Panc1 (cell line): ENCODE data around the gene WNT3. TPM values are rescaled to one million over a fixed set of nuclear protein-coding genes. Genes with fewer than 3 reads are reported as not detected.

Experiments used
- ATAC-seq: fragments of 200-7000 bp; cut with Tn5 transposase; 2 replicates; pipeline ENCODE4 v1.9.1; 2020; ENCODE audit warnings: mild to moderate bottlenecking, moderate library complexity
- BruUV-seq: library from RNA; stranded (reverse); fragments of 400-500 nt; replicated peaks from 2 replicates; lab custom pipeline; 2021; lab: Mats Ljungman, UMichigan
- CTCF ChIA-PET: fragments of 300-600 bp; sonication (Branson Sonifier 250); formaldehyde crosslinking; loops from one replicate; lab custom pipeline; 2022; ENCODE audit warnings: antibody characterized with exemption; lab: Charles Lee
- POLR2A ChIA-PET: fragments of 300-600 bp; sonication (Branson Sonifier 250); formaldehyde crosslinking; loops from one replicate; lab custom pipeline; 2022; ENCODE audit warnings: antibody characterized with exemption; lab: Charles Lee
- DNase-seq: peaks from one replicate; pipeline ENCODE4 v3.0.0-alpha.2; 2010; ENCODE audit warnings: low read depth, low spot score
- H3K27ac ChIP-seq: 2 replicates; pipeline ENCODE4 v1.5.1; 2011; ENCODE audit warnings: mild to moderate bottlenecking, low read length, inconsistent platforms
- H3K27me3 ChIP-seq: fragments of 200-500 bp; sonication (Bioruptor generic); 2 replicates; pipeline ENCODE4 v1.6.0; 2014; ENCODE audit warnings: low read length, inconsistent platforms; ENCODE audit not compliant: control insufficient read depth, insufficient read depth
- H3K36me3 ChIP-seq: fragments of 200-500 bp; sonication (Bioruptor generic); 2 replicates; pipeline ENCODE4 v1.5.1; 2014; ENCODE audit warnings: inconsistent platforms, mild to moderate bottlenecking, low read length, moderate library complexity; ENCODE audit not compliant: control insufficient read depth, insufficient read depth
- H3K4me1 ChIP-seq: 2 replicates; pipeline ENCODE4 v1.5.1; 2011; ENCODE audit warnings: inconsistent platforms, mild to moderate bottlenecking, low read length, moderate library complexity; ENCODE audit not compliant: control insufficient read depth, insufficient read depth
- H3K4me3 ChIP-seq, 2 experiments: 2 replicates each; pipeline ENCODE4 v1.5.1; 2011 to 2012; ENCODE audit warnings: low read depth in 2 of 2, low read length in 2 of 2, mild to moderate bottlenecking in 2 of 2, inconsistent platforms in 1 of 2, moderate library complexity in 1 of 2
- H3K9me3 ChIP-seq: fragments of 200-500 bp; sonication (Bioruptor generic); 2 replicates; pipeline ENCODE4 v1.5.1; 2014; ENCODE audit warnings: low read depth, mild to moderate bottlenecking, inconsistent platforms, low read length, moderate library complexity; ENCODE audit not compliant: control insufficient read depth, insufficient read depth
- CTCF ChIP-seq: fragments of 450-650 bp; IDR thresholded peaks from 2 replicates; pipeline ENCODE4 v1.5.1; 2017; ENCODE audit warnings: mild to moderate bottlenecking
- REST ChIP-seq, 2 experiments: IDR thresholded peaks; 2 replicates each; pipeline ENCODE4 v1.6.1; 2011 to 2012; ENCODE audit warnings: low read depth in 2 of 2, control low read depth in 1 of 2, low read length in 1 of 2, mild to moderate bottlenecking in 1 of 2, moderate library complexity in 1 of 2; ENCODE audit not compliant: insufficient read depth in 1 of 2
- SIN3A ChIP-seq: IDR thresholded peaks from 2 replicates; pipeline ENCODE4 v1.6.1; 2012; ENCODE audit warnings: low read depth, mild to moderate bottlenecking, low read length, moderate library complexity, borderline replicate concordance; ENCODE audit not compliant: insufficient read depth
- TCF7L2 ChIP-seq: IDR thresholded peaks from 2 replicates; pipeline ENCODE4 v1.6.1; 2011; ENCODE audit warnings: mild to moderate bottlenecking, low read depth, low read length, inconsistent platforms
- in situ Hi-C: cut with HindIII; loops from 2 replicates; pipeline ENCODE4 v1.10.0; 2016; ENCODE audit warnings: low sequenced_read_pairs, low pct_unique_long_range_greater_than_20kb
- intact Hi-C: fragments of 100-400 bp; cut with micrococcal nuclease; formaldehyde crosslinking; loops from one replicate; pipeline ENCODE4 v1.10.0; 2022; ENCODE audit not compliant: unreplicated experiment
- total RNA-seq: library from RNA; stranded (reverse); gene quantifications from one replicate; pipeline ENCODE4 v1.2.1, GENCODE V29; 2021; ENCODE audit not compliant: unreplicated experiment

WNT3 gene
- total RNA-seq, 1 experiment from 2014 or later: 3.4 TPM

- Histone ChIP-seq H3K4me1 (no peaks in the 10 kb centered on the region), H3K27ac (no peak overlapping the region), H3K27me3 (no peaks in the 10 kb centered on the region), H3K9me3 (no peaks in the 10 kb centered on the region), H3K36me3 (no peaks in the 10 kb centered on the region), H3K4me3 (no peak overlapping the region)
- no peak for TF ChIP-seq CTCF
- TF ChIP-seq TCF7L2: no peak
- no peak for TF ChIP-seq REST (IDR thresholded peaks at IDR 0.05; ENCODE audit: insufficient read depth in 1 of 2, low read depth in 2 of 2, low read length in 1 of 2)
- no peak for TF ChIP-seq SIN3A
- CTCF ChIA-PET: no interaction called here
- DNase-seq: no peak
- no peak for ATAC-seq
- in situ Hi-C loops: no loop called here
- no TSS peak for BruUV-seq
- intact Hi-C loops: no loop called here
- POLR2A ChIA-PET: no interaction called here
Observed at GRCh38 chr17:46780003-46780373, 38.5 kb downstream of the WNT3 start.

GRCh38 chr17:46777943-46778915 is 40.3 kb downstream of the WNT3 start:
- Histone ChIP-seq H3K4me3 (no peak overlapping the region), H3K36me3 (no peaks in the 10 kb centered on the region), H3K9me3 (no peaks in the 10 kb centered on the region), H3K27me3 (no peaks in the 10 kb centered on the region), H3K4me1 (no peaks in the 10 kb centered on the region), H3K27ac (no peak overlapping the region)
- in situ Hi-C loops: no loop called here
- CTCF ChIA-PET: no interaction called here
- DNase-seq: no peak
- no TSS peak for BruUV-seq
- intact Hi-C loops: no loop called here
- POLR2A ChIA-PET: no interaction called here
- TF ChIP-seq CTCF: no peak
- ATAC-seq: no peak
